IMR-90 (cell line): ENCODE data around the gene GCK. TPM values are rescaled to one million over a fixed set of nuclear protein-coding genes. Genes with fewer than 3 reads are reported as not detected.

ENCODE experiments used
- CHD1 ChIP-seq: IDR thresholded peaks from 2 replicates; pipeline ENCODE4 v1.6.1; 2012; ENCODE audit warnings: low read depth, low read length, improper control_type of control experiment
- FOS ChIP-seq: fragments of 150-350 bp; IDR thresholded peaks from 2 replicates; pipeline ENCODE4 v1.6.1; 2016; ENCODE audit warnings: low read depth, low read length
- MAFK ChIP-seq: IDR thresholded peaks from 2 replicates; pipeline ENCODE4 v1.6.1; 2012; ENCODE audit warnings: low read depth, low read length, improper control_type of control experiment
- USF2 ChIP-seq: fragments of 150-350 bp; IDR thresholded peaks from 2 replicates; pipeline ENCODE4 v1.6.1; 2017; ENCODE audit warnings: mild to moderate bottlenecking, antibody characterized with exemption, low read length, low read depth
- polyA plus RNA-seq, 3 experiments: library from polyadenylated mRNA; depleted of rRNA; stranded (reverse); fragments of >200 nt; gene quantifications; 2 replicates each; pipeline ENCODE4 v1.2.3, GENCODE V29; 2012; ENCODE audit warnings: low replicate concordance in 1 of 3
- total RNA-seq: library from RNA; depleted of rRNA; stranded (reverse); fragments of >200 nt; gene quantifications from 2 replicates; pipeline ENCODE4 v1.2.3, GENCODE V29; 2012

The GCK gene
- total and polyA plus RNA-seq, 2 of the 4 experiments (the other 2 are of a cell fraction) = 0.14 to 0.18 TPM

GRCh38 chr7:44116087-44116788 lies 73.0 kb downstream of the GCK start (continued):
- no peak for TF ChIP-seq MAFK
- TF ChIP-seq CHD1 = no peak
- TF ChIP-seq USF2 = no peak
- TF ChIP-seq FOS = no peak
